ENCODE results near the gene MAGEC1. TPM values are rescaled to one million over a fixed set of nuclear protein-coding genes. Genes with fewer than 3 reads are reported as not detected.

Gene MAGEC1
- polyA plus RNA-seq, 1 donor from 2014 or later = not detected

- H3K36me3 ChIP-seq (ENCODE audit: insufficient read depth, low read length) = no peaks in the 10 kb centered on the region
- no peaks in the 10 kb centered on the region for H3K9me3 ChIP-seq (ENCODE audit: low read length)
- no peak for TF ChIP-seq REST (IDR thresholded peaks at IDR 0.05; ENCODE audit: borderline replicate concordance)
- no peak for TF ChIP-seq RAD21 (conservative IDR thresholded peaks at IDR 0.05)
- TF ChIP-seq EP300 (conservative IDR thresholded peaks at IDR 0.05; ENCODE audit: poor library complexity, severe bottlenecking) = no peak
- no peak for TF ChIP-seq POLR2AphosphoS5 (IDR thresholded peaks at IDR 0.05)
- TF ChIP-seq, protein P1, sequence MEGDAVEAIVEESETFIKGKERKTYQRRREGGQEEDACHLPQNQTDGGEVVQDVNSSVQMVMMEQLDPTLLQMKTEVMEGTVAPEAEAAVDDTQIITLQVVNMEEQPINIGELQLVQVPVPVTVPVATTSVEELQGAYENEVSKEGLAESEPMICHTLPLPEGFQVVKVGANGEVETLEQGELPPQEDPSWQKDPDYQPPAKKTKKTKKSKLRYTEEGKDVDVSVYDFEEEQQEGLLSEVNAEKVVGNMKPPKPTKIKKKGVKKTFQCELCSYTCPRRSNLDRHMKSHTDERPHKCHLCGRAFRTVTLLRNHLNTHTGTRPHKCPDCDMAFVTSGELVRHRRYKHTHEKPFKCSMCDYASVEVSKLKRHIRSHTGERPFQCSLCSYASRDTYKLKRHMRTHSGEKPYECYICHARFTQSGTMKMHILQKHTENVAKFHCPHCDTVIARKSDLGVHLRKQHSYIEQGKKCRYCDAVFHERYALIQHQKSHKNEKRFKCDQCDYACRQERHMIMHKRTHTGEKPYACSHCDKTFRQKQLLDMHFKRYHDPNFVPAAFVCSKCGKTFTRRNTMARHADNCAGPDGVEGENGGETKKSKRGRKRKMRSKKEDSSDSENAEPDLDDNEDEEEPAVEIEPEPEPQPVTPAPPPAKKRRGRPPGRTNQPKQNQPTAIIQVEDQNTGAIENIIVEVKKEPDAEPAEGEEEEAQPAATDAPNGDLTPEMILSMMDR (IDR thresholded peaks at IDR 0.05; ENCODE audit: poor library complexity, severe bottlenecking) = no peak
- no peak for TF ChIP-seq MXI1 (conservative IDR thresholded peaks at IDR 0.05; ENCODE audit: poor library complexity, severe bottlenecking)
- no peak for TF ChIP-seq EZH2 (IDR thresholded peaks at IDR 0.05; ENCODE audit: borderline replicate concordance, insufficient read depth, low read length, poor library complexity, severe bottlenecking)
- no peak for TF ChIP-seq SMC3 (conservative IDR thresholded peaks at IDR 0.05; ENCODE audit: poor library complexity)
- no peak for TF ChIP-seq TAF1 (IDR thresholded peaks at IDR 0.05; ENCODE audit: low read depth)
- H3F3A ChIP-seq (ENCODE audit: insufficient read depth, low read length, poor library complexity, severe bottlenecking) = no peaks in the 10 kb centered on the region
- no peaks in the 10 kb centered on the region for H3K79me2 ChIP-seq (replicated peaks; ENCODE audit: insufficient read depth, low read length)
- H3K4me3 ChIP-seq (ENCODE audit: low read length) = no peak overlapping the region
- no peak overlapping the region for H3K27ac ChIP-seq (ENCODE audit: low read length)
- no peaks in the 10 kb centered on the region for H4K20me1 ChIP-seq (ENCODE audit: insufficient read depth)
- H3K4me2 ChIP-seq (ENCODE audit: low read length) = no peak overlapping the region
- no peak overlapping the region for H3K9ac ChIP-seq (ENCODE audit: low read length)
- H2AFZ ChIP-seq (ENCODE audit: low read depth, low read length) = no peak overlapping the region
- H3K27me3 ChIP-seq (ENCODE audit: insufficient read depth, low read depth, low read length) = no peaks in the 10 kb centered on the region
- no peaks in the 10 kb centered on the region for H3K9me2 ChIP-seq (ENCODE audit: insufficient read depth, low read length)
Observed at GRCh38 chrX:141894733-141895132, 9.0 kb upstream of the MAGEC1 start.

- Histone ChIP-seq H3K9me3 (ENCODE audit: low read length) (no peaks in the 10 kb centered on the region), H3K9me2 (ENCODE audit: insufficient read depth, low read length) (no peaks in the 10 kb centered on the region), H2AFZ (ENCODE audit: low read depth, low read length) (no peak overlapping the region), H4K20me1 (ENCODE audit: insufficient read depth) (no peaks in the 10 kb centered on the region), H3K27ac (ENCODE audit: low read length) (no peak overlapping the region), H3K79me2 (replicated peaks; ENCODE audit: insufficient read depth, low read length) (no peaks in the 10 kb centered on the region), H3F3A (ENCODE audit: insufficient read depth, low read length, poor library complexity, severe bottlenecking) (no peaks in the 10 kb centered on the region), H3K4me2 (ENCODE audit: low read length) (no peak overlapping the region), H3K36me3 (ENCODE audit: insufficient read depth, low read length) (no peaks in the 10 kb centered on the region), H3K9ac (ENCODE audit: low read length) (no peak overlapping the region), H3K4me3 (ENCODE audit: low read length) (no peak overlapping the region), H3K27me3 (ENCODE audit: insufficient read depth, low read depth, low read length) (no peaks in the 10 kb centered on the region)
- TF ChIP-seq, protein P1 (IDR thresholded peaks at IDR 0.05; ENCODE audit: poor library complexity, severe bottlenecking) = no peak
- TF ChIP-seq TAF1 (IDR thresholded peaks at IDR 0.05; ENCODE audit: low read depth) = no peak
- no peak for TF ChIP-seq REST (IDR thresholded peaks at IDR 0.05; ENCODE audit: borderline replicate concordance)
- no peak for TF ChIP-seq EP300 (conservative IDR thresholded peaks at IDR 0.05; ENCODE audit: poor library complexity, severe bottlenecking)
- TF ChIP-seq POLR2AphosphoS5 (IDR thresholded peaks at IDR 0.05) = no peak
- TF ChIP-seq RAD21 (conservative IDR thresholded peaks at IDR 0.05) = no peak
- no peak for TF ChIP-seq MXI1 (conservative IDR thresholded peaks at IDR 0.05; ENCODE audit: poor library complexity, severe bottlenecking)
- no peak for TF ChIP-seq EZH2 (IDR thresholded peaks at IDR 0.05; ENCODE audit: borderline replicate concordance, insufficient read depth, low read length, poor library complexity, severe bottlenecking)
- TF ChIP-seq SMC3 (conservative IDR thresholded peaks at IDR 0.05; ENCODE audit: poor library complexity) = no peak
Observed at GRCh38 chrX:141897690-141898089, 6.0 kb upstream of the MAGEC1 start.

Data from neural cell (in vitro differentiated cells).